GM18858 (cell line): Measurements from ENCODE around the gene FAM3A.

Experiments
- ATAC-seq: cut with Tn5 transposase; IDR thresholded peaks from one replicate; pipeline ENCODE4 v1.9.1; 2021; ENCODE audit not compliant: unreplicated experiment

The FAM3A gene

DNA sequence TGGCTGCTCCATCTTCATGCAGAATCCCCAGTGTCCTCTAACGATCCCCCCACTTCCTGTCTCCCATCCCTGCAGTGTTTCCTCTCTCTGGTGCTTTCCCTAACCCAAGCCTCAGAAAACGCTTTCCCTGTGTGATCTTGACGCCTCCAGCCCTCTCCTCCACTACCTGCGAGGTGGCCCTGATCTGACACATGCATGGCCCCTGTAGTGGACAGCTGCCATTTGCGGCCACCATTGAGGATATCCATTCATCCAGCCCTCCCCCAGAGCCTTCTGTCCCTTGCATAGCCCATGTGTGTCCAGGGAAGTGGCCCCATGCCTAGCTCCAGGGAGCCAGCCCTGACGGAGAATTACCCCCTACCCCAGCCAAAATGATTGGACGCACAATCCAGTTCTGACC lies 32.7 kb downstream of the FAM3A start:
- ATAC-seq: no peak

DNA sequence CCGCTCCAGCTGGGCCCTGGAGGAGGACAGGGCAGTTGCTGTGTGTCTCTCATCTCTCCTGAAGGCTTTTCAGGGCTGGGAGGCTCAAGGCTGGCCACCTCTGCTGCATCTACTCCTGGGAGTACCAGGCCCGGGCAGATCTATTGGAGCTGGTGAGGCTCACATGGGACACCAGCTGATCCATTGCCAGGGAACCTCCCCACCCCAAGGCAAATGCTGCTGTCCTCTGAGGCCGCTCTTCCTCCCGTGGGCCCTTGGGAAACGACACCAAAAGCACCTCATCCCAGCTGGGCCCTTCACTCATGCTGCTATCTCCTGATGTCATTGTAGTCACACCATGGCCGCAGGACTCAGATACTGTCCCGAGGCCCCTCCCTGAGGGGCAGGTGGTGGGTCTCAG lies 33.2 kb downstream of the FAM3A start:
- ATAC-seq: no peak

DNA sequence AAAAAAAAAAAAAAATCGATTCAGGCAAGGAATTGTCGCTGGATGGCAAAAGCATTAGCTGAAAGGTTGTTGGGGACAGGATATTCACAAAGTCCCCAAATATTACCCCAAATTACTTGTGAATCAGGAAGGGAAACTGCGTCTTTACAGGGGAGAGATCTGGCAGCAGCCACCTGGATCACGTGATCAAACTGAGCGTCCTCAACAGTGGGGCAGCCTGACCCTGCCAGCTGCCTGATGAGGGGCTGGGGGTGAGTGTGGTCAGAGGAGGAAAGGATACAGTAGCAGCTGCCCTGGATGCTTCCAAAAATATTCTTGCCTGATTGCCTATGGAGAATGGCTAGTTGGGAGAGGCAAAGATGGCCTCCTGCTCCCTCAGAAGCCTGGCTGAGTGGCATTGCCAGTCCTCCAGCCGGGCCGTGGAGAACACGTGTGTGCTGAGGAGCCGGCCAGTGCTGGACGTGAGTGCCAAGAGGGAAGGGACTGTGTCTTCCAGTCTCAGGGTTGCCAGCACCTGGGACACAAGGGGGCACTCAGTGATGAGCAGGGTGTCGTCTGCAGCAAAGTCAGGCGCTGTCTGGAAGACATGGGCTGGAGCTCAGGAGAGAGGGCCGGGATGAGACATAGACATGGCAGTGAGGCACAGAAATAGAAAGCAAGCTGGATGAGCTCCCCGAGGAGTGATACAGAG lies 34.0 kb downstream of the FAM3A start:
- no peak for ATAC-seq

DNA sequence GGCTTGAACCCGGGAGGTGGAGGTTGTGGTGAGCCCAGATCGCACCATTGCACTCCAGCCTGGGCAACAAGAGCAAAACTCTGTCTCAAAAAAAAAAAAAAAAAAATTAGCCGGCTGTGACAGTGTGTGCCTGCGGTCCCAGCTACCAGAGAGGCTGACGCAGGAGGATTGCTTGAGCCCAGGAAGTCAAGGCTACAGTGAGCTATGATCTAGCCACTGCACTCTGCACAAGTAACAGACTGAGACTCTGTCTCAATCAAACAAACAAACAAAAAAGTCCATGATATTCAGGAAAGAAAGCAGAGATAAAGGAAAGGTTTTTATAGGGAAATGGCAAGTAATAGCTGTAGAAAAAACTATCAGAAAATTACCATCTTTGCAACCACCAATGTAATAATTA lies 34.8 kb downstream of the FAM3A start:
- no peak for ATAC-seq

DNA sequence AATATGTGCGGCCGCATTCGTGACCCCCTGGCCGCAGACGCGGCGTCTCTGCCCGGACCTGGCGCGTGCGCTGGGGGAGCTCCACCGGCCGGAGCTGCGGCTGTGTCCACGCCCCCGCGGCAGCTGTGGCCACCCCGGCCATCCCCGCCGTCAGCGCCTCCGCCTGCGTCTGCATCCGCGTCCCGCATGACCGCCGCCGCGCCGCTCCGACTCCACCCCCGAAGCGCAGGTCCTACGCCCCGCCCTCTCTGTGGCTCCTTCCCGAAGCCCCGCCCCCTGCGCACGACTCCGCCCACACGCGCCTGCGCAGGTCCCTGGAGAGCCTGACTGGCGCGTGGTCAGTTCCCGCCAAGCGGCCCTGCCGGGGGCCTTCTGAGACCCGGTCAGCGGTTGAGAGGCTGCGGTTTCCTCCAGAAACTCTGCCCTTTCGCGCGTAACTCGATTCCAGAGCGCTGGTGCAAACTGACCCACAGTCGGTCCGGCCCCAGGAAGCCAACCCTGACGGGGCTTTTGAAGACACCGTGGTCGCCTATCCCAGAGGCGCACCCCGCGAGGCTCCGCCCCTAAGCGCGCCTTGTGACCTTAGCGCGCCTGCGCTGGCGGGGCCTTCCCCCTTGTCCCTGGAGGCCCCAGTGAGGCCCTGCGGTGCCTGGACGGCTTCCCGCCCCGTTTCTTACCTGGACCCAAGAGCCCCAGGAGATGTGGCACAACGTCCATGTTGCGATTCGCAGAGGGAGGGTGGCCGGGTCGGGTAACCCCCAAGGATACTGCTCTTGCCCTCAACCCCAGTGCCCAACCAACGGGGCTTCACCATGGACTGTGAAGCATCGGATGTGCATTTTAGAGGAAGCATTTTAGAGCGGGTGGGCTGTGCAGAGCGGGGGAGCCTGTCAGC lies 37.1 kb downstream of the FAM3A start, which contains the start of gene LAGE3:
Gene LAGE3, minus strand, starts transcription at position 554 of the 895 bp plus-strand sequence. Its CDS starts 366 bp downstream, at position 188.
- peak; percentile 73 for ATAC-seq

DNA sequence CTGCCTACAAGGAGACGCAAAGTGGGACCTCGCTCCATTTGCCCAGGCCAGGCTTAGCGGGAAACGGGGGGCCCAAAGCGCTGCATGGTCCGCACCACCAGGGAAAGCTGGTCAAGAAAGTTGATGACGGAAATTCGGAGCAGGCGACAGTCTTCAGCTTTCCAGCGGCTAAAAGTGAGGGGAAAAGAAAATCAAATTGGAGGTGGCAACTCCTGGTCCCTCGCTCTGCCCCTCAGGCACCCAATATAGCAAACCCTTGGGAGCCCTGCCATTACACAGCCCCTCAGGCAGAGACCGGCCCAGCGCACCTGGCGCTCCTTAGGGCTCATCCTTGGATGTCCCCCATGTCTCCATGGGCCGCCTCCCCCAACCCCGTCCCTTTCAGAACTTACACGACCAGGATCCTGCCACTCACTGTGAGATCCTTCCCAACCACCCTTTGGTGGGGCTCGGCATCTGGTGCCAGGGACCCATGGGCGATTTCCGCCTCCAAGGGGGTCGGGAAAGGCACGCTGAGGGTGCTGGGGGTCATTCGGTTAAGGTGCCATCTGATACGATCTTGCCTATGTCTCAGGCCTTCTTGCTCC lies 38.0 kb downstream of the FAM3A start:
- no peak for ATAC-seq

DNA sequence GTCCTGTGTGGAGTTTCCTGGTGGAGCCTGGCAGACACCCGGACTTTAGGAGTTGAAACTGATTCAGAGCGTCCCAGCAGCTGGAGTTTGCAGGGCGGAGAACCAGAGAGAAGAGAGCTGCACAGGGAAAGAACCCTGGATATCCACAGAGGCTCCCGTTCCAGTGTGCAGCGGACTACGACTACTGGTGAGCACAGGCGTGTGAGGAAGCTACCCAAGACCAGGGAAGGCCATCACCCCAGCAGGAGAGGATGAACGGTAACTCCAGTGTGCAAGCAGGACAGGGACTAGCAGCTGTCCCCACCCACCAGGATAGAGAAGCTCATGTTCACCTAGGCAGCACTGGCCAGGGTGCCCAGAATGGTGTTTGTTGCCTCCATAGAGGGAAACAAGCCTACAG lies 39.2 kb downstream of the FAM3A start:
- ATAC-seq: no peak

DNA sequence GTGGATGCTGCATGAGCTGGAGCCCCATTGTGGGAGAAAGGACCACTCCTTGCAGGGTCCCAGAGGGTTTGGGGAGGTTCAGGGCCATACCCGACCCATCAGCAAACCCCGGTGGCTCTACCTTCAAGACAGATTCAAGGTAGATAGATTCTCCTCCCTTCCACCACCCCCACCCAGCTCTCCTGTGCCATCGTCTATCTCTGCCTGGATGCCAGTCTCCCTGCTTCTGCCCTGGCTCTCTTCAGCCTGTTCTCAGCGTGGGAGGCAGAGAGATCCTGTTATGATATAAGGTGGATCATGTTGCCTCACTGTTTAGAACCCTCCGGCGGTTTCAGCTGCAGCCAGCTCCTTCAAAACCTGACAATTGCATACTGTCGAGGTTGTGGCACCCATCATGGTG lies 42.3 kb downstream of the FAM3A start:
- no peak for ATAC-seq

DNA sequence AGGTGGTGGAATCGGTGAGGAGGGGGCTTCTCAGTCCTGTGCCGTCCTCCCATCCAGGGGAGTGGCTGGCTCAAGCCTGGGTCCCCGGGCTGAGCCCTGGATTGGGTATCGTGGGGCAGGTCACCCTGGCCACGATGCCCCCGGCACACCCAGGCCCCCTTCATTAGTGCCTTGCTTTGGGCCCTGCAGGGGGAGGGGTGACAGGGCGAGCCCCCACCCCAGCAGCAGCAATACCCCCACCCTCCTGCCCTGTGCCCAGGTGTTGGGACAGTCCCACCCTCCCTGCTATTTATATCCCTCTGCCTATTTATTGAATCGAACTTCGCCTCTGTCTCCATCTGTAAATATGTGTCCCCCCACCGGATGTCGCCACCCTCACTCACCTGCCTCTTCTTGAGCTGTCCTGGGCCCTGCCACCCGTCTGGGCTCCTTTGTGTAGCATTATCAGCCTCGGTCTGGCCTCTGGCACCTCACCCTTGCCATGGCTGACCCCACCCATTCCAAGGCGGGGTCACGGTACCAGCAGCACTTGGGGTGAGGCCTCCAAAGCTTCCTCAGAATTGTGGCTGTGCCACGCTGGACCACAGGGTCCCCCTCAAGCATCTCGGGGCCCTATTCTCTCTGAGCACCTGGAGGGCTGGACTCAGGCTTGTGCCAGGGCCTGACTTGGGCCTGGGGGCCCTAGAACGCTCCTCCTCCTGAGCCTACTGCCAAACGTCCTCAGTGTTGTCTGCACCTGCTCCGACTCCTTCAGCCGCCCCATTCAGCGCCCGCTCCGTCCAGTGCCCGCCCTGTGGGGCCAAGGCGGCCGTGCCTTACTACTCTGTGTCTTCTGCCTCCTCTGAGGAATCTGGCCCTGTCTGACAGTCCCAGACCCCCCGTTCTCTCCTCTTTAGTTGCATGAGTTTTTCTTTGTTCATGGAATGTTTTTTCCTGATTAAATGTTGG lies 43.1 kb downstream of the FAM3A start:
- no peak for ATAC-seq

DNA sequence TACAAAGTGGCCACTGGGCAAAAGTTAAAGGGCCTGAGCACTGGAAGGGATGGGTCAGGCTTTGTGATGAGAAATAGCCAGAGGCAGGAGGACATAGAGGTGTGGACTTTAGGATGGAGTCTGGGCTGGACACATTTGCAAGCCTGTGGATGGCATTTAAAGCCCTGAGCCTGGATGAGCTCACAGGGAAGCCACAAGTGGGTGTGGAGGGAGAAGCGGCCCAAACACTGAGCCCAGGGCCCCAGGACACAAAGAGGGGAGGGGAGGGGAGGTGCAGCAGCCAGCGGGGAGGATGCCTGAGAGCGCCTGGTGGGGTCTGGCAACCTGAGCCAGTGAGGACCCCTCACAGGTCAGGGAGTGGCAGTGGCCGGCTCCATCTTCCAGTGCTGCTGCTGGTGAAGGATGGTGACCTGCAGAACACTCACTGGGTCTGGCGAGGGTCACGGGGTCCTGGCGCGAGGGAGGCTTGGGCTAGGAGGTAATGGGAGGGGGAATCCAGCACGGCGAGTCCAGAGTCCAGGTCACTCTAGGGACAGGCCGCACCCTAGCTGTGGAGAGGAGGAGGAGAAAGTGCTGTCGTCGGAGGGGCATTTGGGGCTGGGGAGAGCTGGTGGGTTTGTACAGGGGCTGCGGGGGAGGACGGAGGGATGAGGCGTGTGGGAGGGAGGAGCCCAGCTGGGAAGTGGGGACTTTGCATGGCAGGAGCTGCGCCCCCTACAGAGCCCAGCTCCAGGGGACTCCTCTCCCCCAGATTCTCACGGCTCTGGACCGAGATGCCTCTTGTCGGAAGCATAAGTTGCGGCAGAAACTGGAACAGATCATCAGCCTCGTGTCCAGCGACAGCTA lies 44.0 kb downstream of the FAM3A start:
- ATAC-seq: no peak

DNA sequence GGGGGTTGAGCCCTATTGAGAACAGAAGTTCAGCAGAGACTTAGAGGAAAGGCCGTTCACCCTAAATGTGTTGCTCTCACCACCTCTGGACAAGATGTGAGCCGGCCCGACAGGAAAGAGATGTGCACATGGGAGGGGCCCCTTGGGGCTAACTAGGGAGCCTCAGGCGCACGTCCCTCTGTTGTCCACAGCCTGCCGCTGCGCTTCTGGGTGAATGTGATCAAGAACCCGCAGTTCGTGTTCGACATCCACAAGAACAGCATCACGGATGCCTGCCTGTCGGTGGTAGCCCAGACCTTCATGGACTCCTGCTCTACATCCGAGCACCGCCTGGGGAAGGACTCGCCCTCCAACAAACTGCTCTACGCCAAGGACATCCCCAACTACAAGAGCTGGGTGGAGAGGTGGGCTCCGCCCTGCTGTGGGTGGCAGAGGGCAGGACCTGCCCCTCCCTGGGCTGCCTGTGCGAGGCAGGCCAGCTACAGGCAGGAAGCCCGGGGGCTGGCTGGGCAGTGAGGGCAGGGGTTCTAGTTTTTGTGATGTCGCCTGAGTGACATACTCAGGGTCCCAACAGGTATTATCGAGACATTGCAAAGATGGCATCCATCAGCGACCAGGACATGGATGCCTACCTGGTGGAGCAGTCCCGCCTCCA lies 45.0 kb downstream of the FAM3A start:
- no peak for ATAC-seq

DNA sequence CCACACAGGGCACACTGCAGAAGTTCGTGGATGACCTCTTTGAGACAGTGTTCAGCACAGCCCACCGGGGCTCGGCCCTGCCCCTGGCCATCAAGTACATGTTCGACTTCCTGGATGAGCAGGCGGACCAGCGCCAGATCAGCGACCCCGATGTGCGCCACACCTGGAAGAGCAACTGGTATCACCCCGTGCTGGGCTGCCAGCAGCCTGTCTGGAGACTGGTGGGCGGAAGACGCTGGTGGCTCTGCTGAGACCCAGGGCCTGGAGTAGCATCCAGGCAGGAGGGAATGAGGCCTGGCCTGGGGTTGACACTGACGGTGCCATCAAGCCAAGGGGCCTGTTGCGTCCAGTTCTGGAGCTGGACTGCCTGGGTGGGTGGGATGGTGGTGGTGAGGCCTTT lies 45.6 kb downstream of the FAM3A start:
- no peak for ATAC-seq

DNA sequence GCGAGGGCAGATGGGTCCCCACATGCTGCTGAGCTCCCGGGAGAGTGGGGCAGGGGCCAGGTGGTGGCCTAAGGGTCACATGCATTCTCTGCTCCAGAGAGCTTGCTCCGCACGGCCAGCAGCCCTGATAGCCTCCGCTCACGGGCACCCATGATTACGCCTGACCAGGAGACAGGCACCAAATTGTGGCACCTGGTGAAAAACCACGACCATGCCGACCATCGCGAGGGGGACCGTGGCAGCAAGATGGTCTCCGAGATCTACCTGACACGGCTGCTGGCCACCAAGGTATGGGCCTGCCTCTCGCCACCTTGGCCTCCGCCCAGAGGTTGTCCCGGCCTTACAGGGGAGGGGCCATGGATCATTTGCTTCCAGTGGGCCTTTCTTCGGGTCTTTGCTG lies 46.2 kb downstream of the FAM3A start:
- no peak for ATAC-seq

DNA sequence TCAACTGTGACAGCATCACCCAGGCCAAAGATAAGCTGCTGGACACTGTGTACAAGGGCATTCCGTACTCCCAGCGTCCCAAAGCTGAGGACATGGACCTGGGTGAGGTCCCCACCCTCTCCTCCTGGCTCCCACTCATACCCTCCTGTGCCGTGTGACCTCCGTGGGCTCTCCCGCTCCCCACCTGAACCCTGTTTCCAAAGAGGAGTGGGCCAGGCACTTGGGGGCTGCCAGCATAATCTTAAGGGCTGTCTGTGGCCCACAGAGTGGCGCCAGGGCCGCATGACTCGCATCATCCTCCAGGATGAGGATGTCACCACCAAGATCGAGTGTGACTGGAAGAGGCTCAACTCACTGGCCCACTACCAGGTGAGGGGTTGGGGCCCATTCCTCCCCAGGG lies 46.9 kb downstream of the FAM3A start:
- ATAC-seq: no peak

DNA sequence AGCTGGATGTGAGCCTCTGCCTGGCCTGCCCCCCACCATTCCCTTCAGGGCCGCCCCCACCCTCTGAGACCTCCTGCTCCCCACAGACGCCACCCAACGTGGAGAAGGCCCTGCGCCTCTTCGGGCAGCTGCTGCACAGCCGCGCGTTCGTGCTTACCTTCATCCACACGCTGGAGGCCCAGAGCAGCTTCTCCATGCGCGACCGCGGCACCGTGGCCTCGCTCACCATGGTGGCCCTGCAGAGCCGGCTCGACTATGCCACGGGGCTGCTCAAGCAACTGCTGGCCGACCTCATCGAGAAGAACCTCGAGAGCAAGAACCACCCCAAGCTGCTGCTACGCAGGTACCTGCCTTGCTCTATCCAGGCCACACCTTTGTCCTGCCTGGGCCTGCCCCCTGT lies 47.8 kb downstream of the FAM3A start:
- no peak for ATAC-seq

DNA sequence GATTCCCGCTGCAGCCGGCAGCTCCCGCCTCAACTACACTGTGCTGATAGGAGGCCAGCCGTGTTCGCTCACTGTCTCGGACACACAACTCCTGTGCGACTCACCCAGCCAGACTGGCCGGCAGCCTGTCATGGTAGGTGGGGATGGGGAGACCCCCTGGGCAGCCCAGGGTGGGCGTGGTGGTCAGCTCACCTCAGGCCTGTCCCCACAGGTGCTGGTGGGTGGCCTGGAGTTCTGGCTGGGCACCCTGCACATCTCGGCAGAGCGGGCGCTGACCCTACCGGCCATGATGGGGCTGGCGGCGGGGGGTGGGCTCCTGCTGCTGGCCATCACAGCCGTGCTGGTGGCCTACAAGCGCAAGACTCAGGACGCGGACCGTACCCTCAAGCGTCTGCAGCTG lies 48.5 kb downstream of the FAM3A start:
- no peak for ATAC-seq

DNA sequence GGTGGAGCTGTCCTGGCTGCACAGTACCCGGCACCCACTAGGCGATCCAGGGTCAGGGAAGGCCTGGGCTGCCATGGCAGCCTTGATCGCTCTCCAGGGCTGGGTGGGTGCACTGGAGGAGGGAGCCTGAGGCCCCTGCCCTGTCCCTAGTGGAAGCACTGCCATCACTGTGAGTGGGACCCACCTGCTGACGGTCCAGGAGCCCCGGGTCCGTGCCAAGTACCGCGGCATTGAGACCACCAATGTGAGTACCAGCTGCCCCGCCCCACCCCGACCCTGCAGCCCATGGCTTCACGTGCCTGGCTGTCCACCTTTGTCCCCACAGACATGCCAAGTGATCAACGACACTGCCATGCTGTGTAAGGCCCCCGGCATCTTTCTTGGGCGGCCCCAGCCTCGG lies 49.1 kb downstream of the FAM3A start:
- ATAC-seq: no peak

DNA sequence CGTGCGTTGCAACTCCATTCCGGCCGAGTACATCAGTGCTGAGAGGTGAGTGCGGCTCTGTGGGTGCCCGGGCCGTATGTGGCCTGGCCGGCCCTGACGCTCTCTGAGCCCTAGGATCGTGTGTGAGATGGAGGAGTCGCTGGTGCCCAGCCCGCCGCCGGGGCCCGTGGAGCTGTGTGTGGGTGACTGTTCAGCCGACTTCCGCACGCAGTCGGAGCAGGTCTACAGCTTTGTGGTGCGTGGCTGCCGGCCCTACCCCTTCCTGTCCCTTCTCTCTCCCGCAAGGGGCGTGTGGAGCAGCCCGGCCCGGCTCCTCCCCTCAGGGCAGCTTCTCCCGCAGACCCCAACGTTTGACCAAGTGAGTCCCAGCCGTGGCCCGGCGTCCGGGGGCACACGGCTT lies 50.0 kb downstream of the FAM3A start:
- ATAC-seq: no peak

DNA sequence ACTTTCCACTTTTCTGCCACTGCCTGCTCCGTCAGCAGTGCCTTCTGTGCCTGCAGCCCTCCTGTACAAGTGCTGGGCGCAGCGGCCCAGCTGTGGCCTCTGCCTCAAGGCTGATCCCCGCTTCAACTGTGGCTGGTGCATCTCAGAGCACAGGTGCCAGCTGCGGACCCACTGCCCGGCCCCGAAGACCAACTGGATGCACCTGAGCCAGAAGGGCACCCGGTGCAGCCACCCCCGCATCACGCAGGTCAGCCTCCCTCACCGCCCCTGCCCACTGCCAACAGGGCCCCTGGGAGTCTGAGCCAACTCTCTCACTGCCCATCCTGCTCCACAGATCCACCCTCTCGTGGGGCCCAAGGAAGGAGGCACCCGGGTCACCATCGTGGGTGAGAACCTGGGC lies 50.4 kb downstream of the FAM3A start:
- no peak for ATAC-seq
